ENCODE measurements around the gene ZBTB7C. TPM values are rescaled to one million over a fixed set of nuclear protein-coding genes. Genes with fewer than 3 reads are reported as not detected.

The ZBTB7C gene
- total and polyA plus RNA-seq, 2 of the 8 experiments (the other 6 are each of a cell fraction or from before 2014, with no cell fraction given): 0.15 to 0.45 TPM

GRCh38 chr18:48308755-48309575 is 100.2 kb downstream of the ZBTB7C start:
- POLR2A ChIA-PET (ENCODE audit: partially characterized antibody): no interaction called here
- H2BK15ac ChIP-seq (ENCODE audit: low read length): no peak overlapping the region
- no peaks in the 10 kb centered on the region for H3K36me3 ChIP-seq (ENCODE audit: control insufficient read depth in 2 of 4, insufficient read depth in 4 of 4, low read length in 3 of 4)
- no peak overlapping the region for H2BK5ac ChIP-seq (ENCODE audit: low read depth, low read length)
- FAIRE-seq (no peak), DNase-seq (ENCODE audit: low read depth in 1 of 2, low spot score in 2 of 2) (no peak)
- no peak overlapping the region for H3K23ac ChIP-seq (ENCODE audit: insufficient read length)
- no peak overlapping the region for H3K27ac ChIP-seq (ENCODE audit: low read depth, low read length)
- no peak overlapping the region for H3K4ac ChIP-seq (replicated peaks; ENCODE audit: insufficient read length, low read depth, low read length)
- no peak overlapping the region for H4K8ac ChIP-seq (ENCODE audit: extremely low read depth, insufficient read depth, low read length)
- CTCF ChIA-PET (ENCODE audit: partially characterized antibody): interaction anchor here (0.9 to 1.9 kb wide), 4 partner anchors 10 to 15 kb away, joined by 4 to 6 read pairs (median 4); no protein-coding TSS in a partner anchor
- 87% methylated on average over 7 of the region's 7 CpGs; no CpG with 5 or more reads in 1 of the 2 experiments for WGBS, 2 experiments (ENCODE audit: extremely low coverage in 1 of 2, insufficient coverage in 1 of 2, insufficient read length in 1 of 2, insufficient replicate concordance in 2 of 2, low coverage in 1 of 2, low lambda C conversion rate in 2 of 2, missing lambda C conversion rate in 1 of 2)
- no peak overlapping the region for H2AK5ac ChIP-seq (ENCODE audit: low read depth, low read length)
- no peak overlapping the region for H2BK20ac ChIP-seq (ENCODE audit: low read length)
- no peaks in the 10 kb centered on the region; a peak in 1 of 7 replicates for H3K27me3 ChIP-seq (replicated peaks in 1 of 4; ENCODE audit: control insufficient read depth in 3 of 4, extremely low read depth in 1 of 4, insufficient read depth in 3 of 4, low read length in 3 of 4)
- H3K4me1 ChIP-seq (replicated peaks in 1 of 4; ENCODE audit: control insufficient read depth in 3 of 4, insufficient read depth in 4 of 4, low read length in 3 of 4): peaks cover 0 to 3% (median 0%) of the 10 kb centered on the region in 4 experiments; a peak in 2 of 7 replicates
- no peak overlapping the region for H4K91ac ChIP-seq (replicated peaks; ENCODE audit: insufficient read length, low read length)
- H4K5ac ChIP-seq (ENCODE audit: insufficient read length, low read depth, low read length): no peak overlapping the region
- H3K23me2 ChIP-seq (ENCODE audit: low read depth, low read length): no peaks in the 10 kb centered on the region; the same call in 1 of the 2 replicates
- H4K20me1 ChIP-seq (replicated peaks in 1 of 2; ENCODE audit: control insufficient read depth in 1 of 2, insufficient read depth in 2 of 2, low read length in 2 of 2): no peaks in the 10 kb centered on the region
- H3K18ac ChIP-seq (ENCODE audit: extremely low read depth, low read length): no peak overlapping the region
- no peak overlapping the region for H2BK12ac ChIP-seq (ENCODE audit: low read depth, low read length)
- H3K56ac ChIP-seq (replicated peaks; ENCODE audit: insufficient read length, low read depth, low read length): no peak overlapping the region
- H2AFZ ChIP-seq (ENCODE audit: low read length): no peak overlapping the region
- no peak overlapping the region for H2BK120ac ChIP-seq (replicated peaks; ENCODE audit: low read depth, low read length)
- H3K79me1 ChIP-seq (ENCODE audit: low read depth, low read length): no peaks in the 10 kb centered on the region
- H3K4me3 ChIP-seq (ENCODE audit: extremely low read depth in 1 of 4, insufficient read depth in 2 of 4, low read depth in 3 of 4, low read length in 4 of 4): no peak overlapping the region
- no peak overlapping the region for H3K14ac ChIP-seq (ENCODE audit: insufficient read length)
- no peaks in the 10 kb centered on the region for H3K79me2 ChIP-seq (ENCODE audit: control insufficient read depth in 1 of 2, insufficient read depth in 2 of 2, low read length in 2 of 2)
- H3K9ac ChIP-seq (replicated peaks in 1 of 4; ENCODE audit: extremely low read depth in 1 of 4, low read depth in 3 of 4, low read length in 3 of 4): no peak overlapping the region
- no peaks in the 10 kb centered on the region for H3K9me3 ChIP-seq (ENCODE audit: insufficient read depth in 2 of 2, low read depth in 1 of 2, low read length in 1 of 2)
- no peak overlapping the region for H3K4me2 ChIP-seq (ENCODE audit: insufficient read depth in 1 of 2, low read depth in 2 of 2, low read length in 2 of 2)
- no peak for TF ChIP-seq SIX5 (IDR thresholded peaks at IDR 0.05; ENCODE audit: low read depth, low read length)
- TF ChIP-seq USF2 (IDR thresholded peaks at IDR 0.05; ENCODE audit: low read length): no peak
- no peak for TF ChIP-seq SIN3A (conservative IDR thresholded peaks at IDR 0.05 in 1 of 2, IDR thresholded peaks at IDR 0.05 in 1 of 2; ENCODE audit: low read depth in 1 of 2, low read length in 2 of 2)
- no peak for TF ChIP-seq BCL11A (IDR thresholded peaks at IDR 0.05; ENCODE audit: low read depth in 2 of 2, low read length in 2 of 2)
- no peak for TF ChIP-seq HDAC2 (IDR thresholded peaks at IDR 0.05; ENCODE audit: borderline replicate concordance in 1 of 2, low read depth in 2 of 2, low read length in 2 of 2)
- no peak for TF ChIP-seq CBX5 (IDR thresholded peaks at IDR 0.05; ENCODE audit: low read depth, low read length)
- TF ChIP-seq TAF7 (optimal IDR thresholded peaks at IDR 0.05; ENCODE audit: borderline replicate concordance, low read depth, low read length): no peak
- TF ChIP-seq CBX8 (IDR thresholded peaks at IDR 0.05; ENCODE audit: borderline replicate concordance, low read depth, low read length): no peak
- no peak for TF ChIP-seq EZH2 (IDR thresholded peaks at IDR 0.05; ENCODE audit: low read depth, low read length, severe bottlenecking)
